CD4-positive, alpha-beta T cell (primary cell): ENCODE measurements around the gene CCDC50. TPM values are rescaled to one million over a fixed set of nuclear protein-coding genes. Genes with fewer than 3 reads are reported as not detected.

ENCODE experiments used
- ATAC-seq: fragments of 200-7000 bp; cut with Tn5 transposase; one replicate; pipeline ENCODE4 v1.10.0; 2022; ENCODE audit warnings: mild to moderate bottlenecking; ENCODE audit not compliant: poor library complexity
- CTCF ChIA-PET: fragments of 350-600 bp; sonication (Branson Sonifier 250); formaldehyde crosslinking; loops from one replicate; lab custom pipeline; 2021; ENCODE audit warnings: antibody characterized with exemption, inconsistent platforms; lab: Charles Lee
- POLR2A ChIA-PET: fragments of 350-600 bp; sonication (Branson Sonifier 250); formaldehyde crosslinking; loops from one replicate; lab custom pipeline; 2021; ENCODE audit warnings: antibody characterized with exemption, inconsistent platforms; lab: Charles Lee
- DNase-seq, 14 experiments: peaks; one replicate each; pipeline ENCODE4 v3.0.0-alpha.2; 2013 to 2020; ENCODE audit warnings: mixed read lengths in 2 of 14
- H3K27ac ChIP-seq, 2 donors: one replicate each; pipeline versions ENCODE4 v1.5.1 to v1.7.0; 2013; ENCODE audit warnings: low read length in 2 of 2, low read depth in 1 of 2, mild to moderate bottlenecking in 1 of 2
- H3K27me3 ChIP-seq, 2 experiments: 1 replicate in 1 of 2; 2 replicates in 1 of 2; pipeline versions ENCODE4 v1.6.1 to v1.7.0; 2013; ENCODE audit warnings: low read length in 2 of 2, control low read depth in 1 of 2, mild to moderate bottlenecking in 1 of 2, moderate library complexity in 1 of 2; ENCODE audit not compliant: insufficient read depth in 2 of 2, control insufficient read depth in 1 of 2
- H3K36me3 ChIP-seq: one replicate; pipeline ENCODE4 v1.6.1; 2013; ENCODE audit warnings: low read length, control low read depth; ENCODE audit not compliant: insufficient read depth
- H3K4me1 ChIP-seq: one replicate; pipeline ENCODE4 v1.6.1; 2013; ENCODE audit warnings: low read length, control low read depth; ENCODE audit not compliant: insufficient read depth
- H3K4me3 ChIP-seq: one replicate; pipeline ENCODE4 v1.5.1; 2013; ENCODE audit warnings: mild to moderate bottlenecking, low read length, moderate library complexity
- H3K9me3 ChIP-seq, 2 experiments: 1 replicate in 1 of 2; 2 replicates in 1 of 2; pipeline versions ENCODE4 v1.6.1 to v1.7.0; 2013; ENCODE audit warnings: low read length in 2 of 2, mild to moderate bottlenecking in 2 of 2, control low read depth in 1 of 2, moderate library complexity in 1 of 2; ENCODE audit not compliant: control insufficient read depth in 1 of 2, insufficient read depth in 1 of 2
- H3K27ac Mint-ChIP-seq: one replicate; pipeline ENCODE4 v1.8.0; 2020; ENCODE audit warnings: mixed read lengths
- H3K27me3 Mint-ChIP-seq: one replicate; pipeline ENCODE4 v1.8.0; 2021; ENCODE audit warnings: mixed read lengths
- H3K36me3 Mint-ChIP-seq: one replicate; pipeline ENCODE4 v1.8.0; 2021; ENCODE audit warnings: low read depth, mixed read lengths
- H3K4me1 Mint-ChIP-seq: one replicate; pipeline ENCODE4 v1.8.0; 2021; ENCODE audit warnings: low read depth, mixed read lengths
- H3K4me3 Mint-ChIP-seq: one replicate; pipeline ENCODE4 v1.8.0; 2020; ENCODE audit warnings: mild to moderate bottlenecking, mixed read lengths
- H3K9me3 Mint-ChIP-seq: one replicate; pipeline ENCODE4 v1.8.0; 2020; ENCODE audit warnings: mixed read lengths
- CTCF ChIP-seq: fragments of 200-600 bp; IDR thresholded peaks from one replicate; pipeline ENCODE4 v1.8.0; 2022; ENCODE audit warnings: antibody characterized with exemption, mild to moderate bottlenecking
- intact Hi-C, 2 experiments: fragments of 100-400 bp; cut with DNase I in 1 of 2; cut with micrococcal nuclease in 1 of 2; formaldehyde crosslinking; loops; one replicate each; pipeline versions ENCODE4 v1.15.1 to v1.9.0; 2023 to 2025; cut with DNase I, micrococcal nuclease
- total RNA-seq, 174 experiments: library from RNA in 2 of 174; stranded (reverse) in 2 of 174; gene quantifications; one replicate each; pipeline ENCODE4 v1.2.3 and lab custom pipeline; 2021 to 2026

Gene CCDC50
- total RNA-seq, 2 experiments from 2014 or later: 16.7 to 16.8 TPM

DNA sequence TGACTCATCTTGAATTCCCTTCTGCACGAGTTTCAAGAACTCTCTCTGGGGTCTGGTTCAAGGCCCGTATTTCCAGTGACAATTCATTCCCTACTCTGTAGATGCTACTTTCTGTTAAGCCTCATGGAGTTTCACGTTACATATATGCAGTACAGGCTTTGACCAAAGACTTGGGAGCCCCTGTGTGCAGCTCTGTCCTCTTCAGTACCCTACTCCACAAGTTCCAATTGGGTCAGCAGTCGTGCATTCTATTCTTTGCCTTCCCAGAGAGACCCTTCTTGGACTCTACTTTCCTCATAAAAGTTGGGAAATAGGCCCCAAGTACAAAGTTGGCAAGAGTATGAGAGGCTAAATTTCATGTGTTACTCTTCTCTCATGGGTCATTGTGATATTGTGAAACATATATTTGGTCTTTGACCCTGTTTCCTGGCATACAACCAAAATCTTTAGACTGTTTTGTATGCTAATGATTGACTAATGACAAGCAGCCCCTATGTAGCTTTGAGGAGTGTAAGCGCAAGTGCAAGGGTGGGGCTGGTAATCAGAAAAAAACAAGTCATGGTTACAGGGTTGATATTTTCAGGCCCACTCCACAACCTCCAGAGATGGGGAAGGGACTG is 15.0 kb upstream of the CCDC50 start:
- H3K27ac ChIP-seq: no peak overlapping the region
- DNase-seq (no peak), ATAC-seq (no peak)
- H3K4me1 ChIP-seq: no peaks in the 10 kb centered on the region
- Mint-ChIP-seq H3K4me1 (no peaks in the 10 kb centered on the region), H3K36me3 (no peaks in the 10 kb centered on the region), H3K4me3 (no peak overlapping the region), H3K27ac (no peak overlapping the region), H3K27me3 (peaks cover 7% of the 10 kb centered on the region), H3K9me3 (no peaks in the 10 kb centered on the region)
- peaks cover 0 to 10% of the 10 kb centered on the region in 2 experiments for H3K9me3 ChIP-seq
- no peak for TF ChIP-seq CTCF
- no peaks in the 10 kb centered on the region for H3K27me3 ChIP-seq
- no peaks in the 10 kb centered on the region for H3K36me3 ChIP-seq
- H3K4me3 ChIP-seq: no peak overlapping the region
- CTCF ChIA-PET: no interaction called here
- intact Hi-C loops: no loop called here
- POLR2A ChIA-PET: no interaction called here

DNA sequence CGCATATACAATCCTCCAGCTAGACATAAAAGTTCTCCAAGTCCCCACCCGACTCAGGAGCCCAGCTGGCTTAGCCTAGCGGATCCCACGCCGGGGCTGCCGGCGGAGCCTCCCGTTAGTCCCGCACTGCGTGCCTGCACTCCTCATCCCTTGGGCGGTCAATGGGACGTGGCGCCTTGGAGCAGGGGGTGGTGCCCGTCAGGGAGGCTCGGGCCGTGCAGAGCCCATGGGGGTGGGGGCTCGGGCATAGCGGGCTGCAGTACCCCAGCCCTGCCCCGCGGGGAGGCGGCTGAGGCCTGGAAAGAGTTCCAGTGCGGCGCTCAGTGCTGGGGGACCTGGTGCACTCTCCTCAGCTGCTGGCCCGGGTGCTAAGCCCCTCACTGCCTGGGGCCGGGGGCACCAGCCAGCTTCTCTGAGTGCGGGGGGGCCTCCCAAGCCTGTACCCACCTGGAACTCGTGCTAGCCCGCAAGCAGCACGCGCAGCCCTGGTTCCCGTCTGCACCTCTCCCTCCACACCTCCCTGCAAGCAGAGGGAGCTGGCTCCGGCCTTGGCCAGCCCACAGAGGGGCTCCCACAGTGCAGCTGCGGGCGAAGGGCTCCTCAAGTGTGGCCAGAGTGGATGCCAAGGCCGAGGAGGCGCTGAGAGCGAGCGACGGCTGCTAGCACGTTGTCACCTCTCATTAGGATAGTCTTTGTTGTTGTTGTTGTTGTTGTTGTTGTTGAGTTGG is 12.2 kb upstream of the CCDC50 start:
- H3K27me3 Mint-ChIP-seq: peaks cover 8% of the 10 kb centered on the region
- Histone ChIP-seq H3K4me1 (no peaks in the 10 kb centered on the region), H3K27me3 (no peaks in the 10 kb centered on the region), H3K9me3 (peaks cover 0 to 9% of the 10 kb centered on the region in 2 experiments), H3K27ac (no peak overlapping the region), H3K4me3 (no peak overlapping the region), H3K36me3 (no peaks in the 10 kb centered on the region)
- DNase-seq (peak in 1 of 14 experiments; percentile 10), ATAC-seq (no peak)
- H3K4me1 Mint-ChIP-seq: no peaks in the 10 kb centered on the region
- no peak overlapping the region for H3K4me3 Mint-ChIP-seq
- H3K27ac Mint-ChIP-seq: no peak overlapping the region
- intact Hi-C loops: no loop called here
- ChIA-PET POLR2A (no interaction called here), CTCF (no interaction called here)
- H3K36me3 Mint-ChIP-seq: no peaks in the 10 kb centered on the region
- no peak for TF ChIP-seq CTCF
- no peaks in the 10 kb centered on the region for H3K9me3 Mint-ChIP-seq

DNA sequence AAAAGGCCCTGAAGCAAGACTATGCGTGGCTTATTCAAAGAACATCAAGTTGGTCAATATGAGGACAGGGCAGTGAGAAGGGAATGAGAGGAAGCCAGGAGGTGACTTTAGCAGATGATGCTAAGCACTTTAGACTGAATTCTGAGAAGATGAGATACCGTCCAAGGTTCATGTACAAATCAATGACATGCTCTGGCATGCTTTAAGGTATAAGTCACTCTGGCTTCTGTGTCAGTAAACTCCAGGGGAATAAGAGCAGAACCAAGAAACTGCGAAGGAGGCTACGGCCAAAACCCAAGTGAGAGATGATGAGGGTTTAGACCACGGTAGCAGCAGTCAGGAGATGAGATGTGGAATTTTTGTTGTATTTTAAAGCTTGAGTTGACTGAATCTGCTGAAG is 8.9 kb upstream of the CCDC50 start:
- ATAC-seq (no peak), DNase-seq (no peak)
- intact Hi-C loops: no loop called here
- peaks cover 0 to 9% of the 10 kb centered on the region in 2 experiments for H3K9me3 ChIP-seq
- H3K27me3 Mint-ChIP-seq: peaks cover 4% of the 10 kb centered on the region
- TF ChIP-seq CTCF: no peak
- no peaks in the 10 kb centered on the region for H3K9me3 Mint-ChIP-seq
- no peaks in the 10 kb centered on the region for H3K27me3 ChIP-seq
- H3K27ac ChIP-seq: no peak overlapping the region
- no peaks in the 10 kb centered on the region for H3K36me3 ChIP-seq
- no peak overlapping the region for H3K4me3 ChIP-seq
- no peak overlapping the region for H3K27ac Mint-ChIP-seq
- H3K4me1 ChIP-seq: no peaks in the 10 kb centered on the region
- ChIA-PET POLR2A (no interaction called here), CTCF (no interaction called here)
- H3K4me3 Mint-ChIP-seq: no peak overlapping the region
- H3K4me1 Mint-ChIP-seq: no peaks in the 10 kb centered on the region
- no peaks in the 10 kb centered on the region for H3K36me3 Mint-ChIP-seq
